Measurements from ENCODE around the gene UGP2.

DNA sequence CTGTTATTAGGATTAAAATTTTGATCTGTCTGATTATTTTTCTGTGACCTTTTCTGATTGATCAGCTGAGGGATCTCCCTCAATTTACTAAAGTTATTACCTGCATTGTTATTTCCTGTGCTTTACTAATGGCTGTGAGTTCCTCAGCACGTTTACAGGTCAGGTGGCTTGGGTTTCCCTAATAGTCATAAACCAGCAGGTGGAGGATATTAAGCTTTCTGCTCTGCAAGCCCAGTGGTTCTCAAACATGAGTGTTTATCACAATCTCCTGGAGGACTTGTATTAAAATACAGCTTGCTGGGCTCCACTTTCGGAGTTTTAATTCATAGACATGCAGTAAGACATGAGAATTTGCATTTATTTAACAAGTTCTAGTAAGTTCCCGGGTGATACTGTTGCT lies 22.4 kb upstream of the UGP2 start:
- TF ChIP-seq BHLHE40 (IDR thresholded peaks at IDR 0.05; ENCODE audit: borderline replicate concordance) (no peak), HDGF (IDR thresholded peaks at IDR 0.05; ENCODE audit: borderline replicate concordance) (no peak), SP1 (IDR thresholded peaks at IDR 0.05) (no peak), L3MBTL2 (conservative IDR thresholded peaks at IDR 0.05) (no peak), ELF4 (IDR thresholded peaks at IDR 0.05) (no peak), LEF1 (IDR thresholded peaks at IDR 0.05; ENCODE audit: borderline replicate concordance) (no peak), FOXK2 (IDR thresholded peaks at IDR 0.05) (no peak), FOXA1 (IDR thresholded peaks at IDR 0.05) (no peak), NFRKB (IDR thresholded peaks at IDR 0.05) (no peak), TARDBP (IDR thresholded peaks at IDR 0.05) (no peak), SUZ12 (IDR thresholded peaks at IDR 0.05) (no peak), ARNT (IDR thresholded peaks at IDR 0.05) (no peak), FOXM1 (IDR thresholded peaks at IDR 0.05; ENCODE audit: borderline replicate concordance) (no peak)
- TF ChIP-seq, protein P1, sequence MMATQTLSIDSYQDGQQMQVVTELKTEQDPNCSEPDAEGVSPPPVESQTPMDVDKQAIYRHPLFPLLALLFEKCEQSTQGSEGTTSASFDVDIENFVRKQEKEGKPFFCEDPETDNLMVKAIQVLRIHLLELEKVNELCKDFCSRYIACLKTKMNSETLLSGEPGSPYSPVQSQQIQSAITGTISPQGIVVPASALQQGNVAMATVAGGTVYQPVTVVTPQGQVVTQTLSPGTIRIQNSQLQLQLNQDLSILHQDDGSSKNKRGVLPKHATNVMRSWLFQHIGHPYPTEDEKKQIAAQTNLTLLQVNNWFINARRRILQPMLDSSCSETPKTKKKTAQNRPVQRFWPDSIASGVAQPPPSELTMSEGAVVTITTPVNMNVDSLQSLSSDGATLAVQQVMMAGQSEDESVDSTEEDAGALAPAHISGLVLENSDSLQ (IDR thresholded peaks at IDR 0.05) = no peak
